GM23248 (cell line): ENCODE results near the gene LDHAL6A.

Experiments used
- EZH2 ChIP-seq: fragments of 200-600 bp; sonication (generic); IDR thresholded peaks from 2 replicates; pipeline ENCODE4 v1.6.1; 2018; ENCODE audit warnings: antibody characterized with exemption, mild to moderate bottlenecking; ENCODE audit not compliant: insufficient read depth, poor library complexity, severe bottlenecking
- EZH2phosphoT487 ChIP-seq: fragments of 200-600 bp; sonication (generic); IDR thresholded peaks from 2 replicates; pipeline ENCODE4 v1.6.1; 2018; ENCODE audit warnings: antibody characterized with exemption, moderate library complexity, mild to moderate bottlenecking, low read depth; ENCODE audit not compliant: insufficient read depth

GRCh38 chr11:18438691-18439090, 17.0 kb upstream of the LDHAL6A start:
- TF ChIP-seq EZH2phosphoT487 (no peak), EZH2 (no peak)
